Measurements from ENCODE around the gene TMEM164. TPM values are rescaled to one million over a fixed set of nuclear protein-coding genes. Genes with fewer than 3 reads are reported as not detected.

Gene TMEM164
- total RNA-seq, 2 donors from 2014 or later, result 45.5 to 445 TPM

DNA sequence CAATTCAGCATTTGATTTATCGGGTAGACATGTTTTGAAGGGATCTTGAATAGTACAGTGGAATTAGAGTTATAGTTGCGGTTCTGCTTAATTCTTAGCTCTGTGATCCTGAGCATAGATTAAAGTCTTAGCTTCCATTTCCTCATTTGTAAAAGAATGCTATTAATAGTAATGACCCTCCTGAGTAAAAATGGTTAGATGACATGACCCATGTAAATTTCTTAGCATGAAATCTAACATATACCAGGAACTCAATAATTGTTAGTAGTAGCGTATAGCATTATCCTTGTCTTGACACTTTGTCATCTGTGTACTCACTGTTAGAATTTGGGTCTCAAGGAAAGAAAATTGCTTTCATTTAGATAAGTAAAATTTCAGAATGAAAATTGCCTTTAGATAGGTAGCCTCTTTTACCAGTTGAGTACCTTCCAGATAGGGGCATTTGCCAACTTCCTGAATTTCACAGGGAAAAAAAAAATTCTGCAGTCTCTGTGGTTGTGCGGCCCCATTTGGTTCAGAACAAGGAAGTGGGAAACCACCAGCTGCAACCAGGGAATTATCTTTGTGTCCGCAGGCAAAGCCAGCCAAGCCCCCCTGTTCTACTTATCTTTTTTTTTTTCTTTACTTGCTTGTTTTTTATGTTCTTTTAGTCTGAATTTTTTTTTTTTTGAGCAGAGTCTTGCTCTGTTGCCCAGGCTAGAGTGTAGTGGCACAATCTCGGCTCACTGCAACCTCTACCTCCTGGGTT, 86.9 kb downstream of the TMEM164 start:
- Histone ChIP-seq H3K27ac (no peak overlapping the region), H3K4me3 (no peak overlapping the region), H3K36me3 (no peaks in the 10 kb centered on the region), H3K4me1 (replicated peaks) (no peaks in the 10 kb centered on the region), H3K9me3 (no peaks in the 10 kb centered on the region), H3K27me3 (replicated peaks; ENCODE audit: insufficient read depth) (no peaks in the 10 kb centered on the region)
- WGBS, result 80% methylated on average over 6 of the region's 6 CpGs
- no peak for DNase-seq (ENCODE audit: low spot score)
- TF ChIP-seq POLR2A (IDR thresholded peaks at IDR 0.05), result no peak
- TF ChIP-seq, protein P1, sequence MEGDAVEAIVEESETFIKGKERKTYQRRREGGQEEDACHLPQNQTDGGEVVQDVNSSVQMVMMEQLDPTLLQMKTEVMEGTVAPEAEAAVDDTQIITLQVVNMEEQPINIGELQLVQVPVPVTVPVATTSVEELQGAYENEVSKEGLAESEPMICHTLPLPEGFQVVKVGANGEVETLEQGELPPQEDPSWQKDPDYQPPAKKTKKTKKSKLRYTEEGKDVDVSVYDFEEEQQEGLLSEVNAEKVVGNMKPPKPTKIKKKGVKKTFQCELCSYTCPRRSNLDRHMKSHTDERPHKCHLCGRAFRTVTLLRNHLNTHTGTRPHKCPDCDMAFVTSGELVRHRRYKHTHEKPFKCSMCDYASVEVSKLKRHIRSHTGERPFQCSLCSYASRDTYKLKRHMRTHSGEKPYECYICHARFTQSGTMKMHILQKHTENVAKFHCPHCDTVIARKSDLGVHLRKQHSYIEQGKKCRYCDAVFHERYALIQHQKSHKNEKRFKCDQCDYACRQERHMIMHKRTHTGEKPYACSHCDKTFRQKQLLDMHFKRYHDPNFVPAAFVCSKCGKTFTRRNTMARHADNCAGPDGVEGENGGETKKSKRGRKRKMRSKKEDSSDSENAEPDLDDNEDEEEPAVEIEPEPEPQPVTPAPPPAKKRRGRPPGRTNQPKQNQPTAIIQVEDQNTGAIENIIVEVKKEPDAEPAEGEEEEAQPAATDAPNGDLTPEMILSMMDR (IDR thresholded peaks at IDR 0.05), result no peak
- intact Hi-C loops (cut with DNase I), result no loop called here

DNA sequence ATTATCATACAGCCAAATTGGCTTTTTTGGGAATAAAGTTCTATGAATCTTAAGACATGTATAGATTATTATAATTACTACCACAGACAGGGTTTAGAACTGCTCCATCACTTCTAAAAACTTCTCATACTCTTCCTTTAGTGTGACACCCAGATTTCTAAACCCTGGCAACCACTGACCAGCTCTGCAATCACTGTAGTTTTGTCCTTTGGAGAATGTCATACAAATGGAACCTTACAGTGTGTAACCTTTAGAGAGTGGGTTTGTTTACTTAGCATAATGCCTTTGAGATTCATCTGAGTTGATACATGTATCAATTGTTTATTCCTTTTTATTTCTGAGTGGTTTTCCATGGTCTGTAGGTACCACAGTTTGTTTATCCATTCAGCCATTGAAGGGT, 95.0 kb downstream of the TMEM164 start:
- TF ChIP-seq POLR2A (IDR thresholded peaks at IDR 0.05) (no peak), POLR2AphosphoS5 (IDR thresholded peaks at IDR 0.05) (no peak)
- Histone ChIP-seq H3K36me3 (no peaks in the 10 kb centered on the region), H3K27me3 (replicated peaks; ENCODE audit: insufficient read depth) (no peaks in the 10 kb centered on the region), H3K4me1 (replicated peaks) (no peaks in the 10 kb centered on the region), H3K27ac (no peak overlapping the region), H3K9me3 (no peaks in the 10 kb centered on the region), H3K4me3 (no peak overlapping the region)
- DNase-seq (ENCODE audit: low spot score), result no peak
- intact Hi-C loops (cut with DNase I), result no loop called here

DNA sequence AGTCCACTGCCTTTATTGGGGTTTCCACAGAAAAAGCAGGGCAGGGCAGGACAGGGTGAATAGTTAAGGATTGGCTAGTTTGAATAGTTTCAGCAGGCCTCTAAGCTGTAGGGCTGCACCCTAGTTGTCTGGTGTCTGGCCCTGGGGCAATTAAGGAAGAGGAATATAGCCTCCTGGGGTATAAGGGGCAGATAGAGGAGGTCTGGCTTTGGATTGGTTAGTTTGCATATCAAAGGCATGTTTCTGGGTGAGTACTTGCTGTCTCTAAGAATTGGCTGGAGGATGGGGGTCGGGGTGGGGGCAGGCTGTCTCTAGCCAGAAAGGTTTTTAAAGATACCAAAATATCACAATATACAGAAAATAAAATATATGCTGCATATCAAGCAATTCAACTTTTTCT, 100.4 kb downstream of the TMEM164 start:
- Histone ChIP-seq H3K27me3 (replicated peaks; ENCODE audit: insufficient read depth) (no peaks in the 10 kb centered on the region), H3K36me3 (no peaks in the 10 kb centered on the region), H3K4me3 (no peak overlapping the region), H3K9me3 (no peaks in the 10 kb centered on the region), H3K27ac (no peak overlapping the region), H3K4me1 (replicated peaks) (no peaks in the 10 kb centered on the region)
- 75% methylated on average over 1 of the region's 1 CpG for WGBS
- intact Hi-C loops (cut with DNase I), result no loop called here
- no peak for TF ChIP-seq POLR2A (IDR thresholded peaks at IDR 0.05)
- no peak for TF ChIP-seq POLR2AphosphoS5 (IDR thresholded peaks at IDR 0.05)
- TF ChIP-seq, protein P1 (IDR thresholded peaks at IDR 0.05), result no peak
- no peak for DNase-seq (ENCODE audit: low spot score)

DNA sequence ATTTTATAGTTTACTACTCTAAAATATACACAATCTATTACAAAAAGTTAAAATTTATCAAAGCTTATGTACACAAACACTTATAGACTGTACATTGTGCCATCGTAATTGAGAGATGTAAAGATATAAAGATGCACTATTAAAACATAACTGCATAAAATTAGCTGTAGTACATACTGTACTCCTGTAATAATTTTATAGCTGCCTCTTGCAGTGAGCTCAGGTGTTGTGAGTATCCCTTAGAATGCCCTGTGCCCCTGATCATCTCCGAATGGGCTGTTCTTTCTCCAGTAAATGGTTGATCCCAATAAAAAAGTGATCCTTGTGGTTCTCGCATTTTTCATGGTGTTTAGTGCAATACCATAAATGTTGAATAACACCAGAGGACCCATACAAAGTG, 101.2 kb downstream of the TMEM164 start:
- WGBS, result 37% methylated on average over 3 of the region's 3 CpGs
- no peaks in the 10 kb centered on the region for H3K27me3 ChIP-seq (replicated peaks; ENCODE audit: insufficient read depth)
- no peaks in the 10 kb centered on the region for H3K4me1 ChIP-seq (replicated peaks)
- intact Hi-C loops (cut with DNase I), result no loop called here
- no peak overlapping the region for H3K27ac ChIP-seq
- no peak for DNase-seq (ENCODE audit: low spot score)
- no peak overlapping the region for H3K4me3 ChIP-seq
- H3K9me3 ChIP-seq, result no peaks in the 10 kb centered on the region
- H3K36me3 ChIP-seq, result no peaks in the 10 kb centered on the region
- TF ChIP-seq, protein P1 (IDR thresholded peaks at IDR 0.05), result no peak
- no peak for TF ChIP-seq POLR2A (IDR thresholded peaks at IDR 0.05)
- TF ChIP-seq POLR2AphosphoS5 (IDR thresholded peaks at IDR 0.05), result no peak

DNA sequence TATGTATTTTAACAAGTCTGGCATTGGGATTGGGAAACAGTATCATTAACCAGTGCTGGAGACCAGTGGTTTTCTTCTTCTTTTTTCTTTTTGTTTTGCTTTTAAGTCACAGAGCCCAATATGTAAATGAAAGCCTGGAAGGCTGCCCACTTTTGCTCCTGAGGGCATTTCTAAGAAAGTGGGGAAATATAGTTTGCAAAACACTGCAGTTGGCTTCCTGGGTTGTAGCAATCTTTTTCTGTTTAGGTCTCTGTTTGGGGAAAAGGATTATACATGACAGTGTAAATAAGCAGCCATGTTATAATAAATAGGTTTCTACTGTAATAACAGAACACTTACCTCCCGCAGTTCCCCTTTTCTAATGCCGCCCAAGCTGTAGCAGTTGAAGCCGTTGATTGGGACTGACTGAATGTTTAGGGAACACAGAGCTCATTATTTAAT, 105.5 kb downstream of the TMEM164 start:
- Histone ChIP-seq H3K36me3 (no peaks in the 10 kb centered on the region), H3K9me3 (no peaks in the 10 kb centered on the region), H3K27me3 (replicated peaks; ENCODE audit: insufficient read depth) (no peaks in the 10 kb centered on the region), H3K27ac (no peak overlapping the region), H3K4me3 (no peak overlapping the region), H3K4me1 (replicated peaks) (no peaks in the 10 kb centered on the region)
- WGBS, result 57% methylated on average over 3 of the region's 3 CpGs
- intact Hi-C loops (cut with DNase I), result no loop called here
- TF ChIP-seq POLR2AphosphoS5 (IDR thresholded peaks at IDR 0.05) (no peak), POLR2A (IDR thresholded peaks at IDR 0.05) (no peak)
- TF ChIP-seq, protein P1 (IDR thresholded peaks at IDR 0.05), result no peak
- no peak for DNase-seq (ENCODE audit: low spot score)
